ENCODE data around the gene ZNF580. TPM values are rescaled to one million over a fixed set of nuclear protein-coding genes. Genes with fewer than 3 reads are reported as not detected.

Gene ZNF580
- total RNA-seq, 1 experiment from 2014 or later, result 32.0 TPM

GRCh38 chr19:55663846-55664536, 23.2 kb downstream of the ZNF580 start:
- Mint-ChIP-seq H3K4me3 (no peak overlapping the region), H3K4me1 (peaks cover 3% of the 10 kb centered on the region), H3K27me3 (ENCODE audit: low read depth) (no peaks in the 10 kb centered on the region; the same call in 1 of the 2 replicates), H3K27ac (no peak overlapping the region), H3K36me3 (peaks cover 57% of the 10 kb centered on the region), H3K9me3 (no peaks in the 10 kb centered on the region)
- no peak for DNase-seq (ENCODE audit: low spot score)
- ChIA-PET CTCF (no interaction called here), POLR2A (interaction anchor here (2.1 kb wide), 1 partner anchor 11 kb away, joined by 5 read pairs; no protein-coding TSS in a partner anchor)
- no peak for TF ChIP-seq FOXP1 (CRISPR knock-in tag; IDR thresholded peaks at IDR 0.05; ENCODE audit: borderline replicate concordance)
- TF ChIP-seq PRRX2 (CRISPR knock-in tag; IDR thresholded peaks at IDR 0.05), result no peak
- no peak for TF ChIP-seq FOXK1 (CRISPR knock-in tag; IDR thresholded peaks at IDR 0.05)
- no peak for TF ChIP-seq MLX (CRISPR knock-in tag; IDR thresholded peaks at IDR 0.05)
- ATAC-seq, result no peak

- no peak overlapping the region for H3K27ac Mint-ChIP-seq
- H3K4me3 Mint-ChIP-seq, result no peak overlapping the region
- ChIA-PET CTCF (interaction anchor here (0.6 to 1.0 kb wide), 2 partner anchors 12 kb away, joined by 3 to 4 read pairs; partner anchors contain the start of gene U2AF2), POLR2A (no interaction called here)
- H3K36me3 Mint-ChIP-seq, result peaks cover 64% of the 10 kb centered on the region
- H3K4me1 Mint-ChIP-seq, result peaks cover 11% of the 10 kb centered on the region
- H3K9me3 Mint-ChIP-seq, result no peaks in the 10 kb centered on the region
- TF ChIP-seq RORB (CRISPR knock-in tag; IDR thresholded peaks at IDR 0.05) (no peak), CREM (CRISPR knock-in tag; IDR thresholded peaks at IDR 0.05) (no peak), NR1H2 (CRISPR knock-in tag; IDR thresholded peaks at IDR 0.05) (no peak), ZNF423 (CRISPR knock-in tag; IDR thresholded peaks at IDR 0.05) (no peak), ZMAT4 (CRISPR knock-in tag; IDR thresholded peaks at IDR 0.05) (no peak), ZBTB43 (CRISPR knock-in tag; IDR thresholded peaks at IDR 0.05) (no peak)
- no peaks in the 10 kb centered on the region; the same call in 1 of the 2 replicates for H3K27me3 Mint-ChIP-seq (ENCODE audit: low read depth)
- DNase-seq (ENCODE audit: low spot score) (no peak), ATAC-seq (no peak)
Measured at GRCh38 chr19:55666343-55667005, 25.7 kb downstream of the ZNF580 start.

- Mint-ChIP-seq H3K27me3 (ENCODE audit: low read depth) (no peaks in the 10 kb centered on the region; the same call in 1 of the 2 replicates), H3K4me3 (no peak overlapping the region), H3K4me1 (peaks cover 15% of the 10 kb centered on the region), H3K36me3 (peaks cover 62% of the 10 kb centered on the region), H3K27ac (no peak overlapping the region), H3K9me3 (no peaks in the 10 kb centered on the region)
- ChIA-PET POLR2A (no interaction called here), CTCF (interaction anchor here (0.6 kb wide), 1 partner anchor 12 kb away, joined by 4 read pairs; the partner anchor contains the start of gene U2AF2)
- ATAC-seq (no peak), DNase-seq (ENCODE audit: low spot score) (no peak)
- TF ChIP-seq ATF6 (CRISPR knock-in tag; IDR thresholded peaks at IDR 0.05) (no peak), ZNF671 (CRISPR knock-in tag; IDR thresholded peaks at IDR 0.05) (no peak), CREB1 (CRISPR knock-in tag; IDR thresholded peaks at IDR 0.05) (no peak), AR (CRISPR knock-in tag; IDR thresholded peaks at IDR 0.05) (no peak), E2F4 (CRISPR knock-in tag; IDR thresholded peaks at IDR 0.05; ENCODE audit: borderline replicate concordance, low read depth) (no peak), JUN (CRISPR knock-in tag; IDR thresholded peaks at IDR 0.05) (no peak), USF2 (CRISPR knock-in tag; IDR thresholded peaks at IDR 0.05) (no peak), NFYB (CRISPR knock-in tag; conservative IDR thresholded peaks at IDR 0.05; ENCODE audit: low read depth) (no peak), E2F1 (CRISPR knock-in tag; IDR thresholded peaks at IDR 0.05) (no peak), ZBTB21 (CRISPR knock-in tag; IDR thresholded peaks at IDR 0.05; ENCODE audit: borderline replicate concordance) (no peak), NFE2L1 (CRISPR knock-in tag; IDR thresholded peaks at IDR 0.05) (no peak)
Measured at GRCh38 chr19:55667006-55667381, 26.2 kb downstream of the ZNF580 start.

Data from WTC11 (cell line).